Activated CD4-positive, alpha-beta T cell treated with anti-CD3 and anti-CD28 coated beads for 36 hours (primary cell): ENCODE results near the gene ARF3. TPM values are rescaled to one million over a fixed set of nuclear protein-coding genes. Genes with fewer than 3 reads are reported as not detected.
A peak's percentile ranks its signal among the peaks of the same experiment; 100 is the strongest.

Experiments
- ATAC-seq: fragments of 200-7000 bp; cut with Tn5 transposase; one replicate; pipeline ENCODE4 v1.10.0; 2021; ENCODE audit warnings: mild to moderate bottlenecking, moderate library complexity
- CTCF ChIA-PET: fragments of 350-600 bp; sonication (Branson Sonifier 250); formaldehyde crosslinking; loops from one replicate; lab custom pipeline; 2021; ENCODE audit warnings: antibody characterized with exemption; lab: Charles Lee
- POLR2A ChIA-PET: fragments of 350-600 bp; sonication (Branson Sonifier 250); formaldehyde crosslinking; loops from one replicate; lab custom pipeline; 2021; ENCODE audit warnings: antibody characterized with exemption, inconsistent platforms; lab: Charles Lee
- DNase-seq: peaks from one replicate; pipeline ENCODE4 v3.0.0-alpha.2; 2020
- H3K27ac Mint-ChIP-seq: one replicate; pipeline ENCODE4 v1.8.0; 2021; ENCODE audit warnings: mixed read lengths
- H3K27me3 Mint-ChIP-seq: one replicate; pipeline ENCODE4 v1.8.0; 2021; ENCODE audit warnings: mixed read lengths
- H3K36me3 Mint-ChIP-seq: one replicate; pipeline ENCODE4 v1.8.0; 2021; ENCODE audit warnings: low read depth, mixed read lengths
- H3K4me1 Mint-ChIP-seq: one replicate; pipeline ENCODE4 v1.8.0; 2021; ENCODE audit warnings: mixed read lengths
- H3K4me3 Mint-ChIP-seq: one replicate; pipeline ENCODE4 v1.8.0; 2021; ENCODE audit warnings: mild to moderate bottlenecking, moderate library complexity, mixed read lengths
- H3K9me3 Mint-ChIP-seq: one replicate; pipeline ENCODE4 v1.8.0; 2021; ENCODE audit warnings: low read depth, mixed read lengths
- intact Hi-C, 2 experiments: fragments of 100-400 bp; cut with DNase I in 1 of 2; cut with micrococcal nuclease in 1 of 2; formaldehyde crosslinking; loops; one replicate each; pipeline versions ENCODE4 v1.14.2 to v1.15.1; 2022 to 2024; cut with DNase I, micrococcal nuclease
- total RNA-seq, 2 experiments: library from RNA; stranded (reverse); gene quantifications; one replicate each; pipeline ENCODE4 v1.2.3, GENCODE V29; 2021

Gene ARF3
- 10 to 100 TPM; 84.7 to 96.1 TPM for total RNA-seq

DNA sequence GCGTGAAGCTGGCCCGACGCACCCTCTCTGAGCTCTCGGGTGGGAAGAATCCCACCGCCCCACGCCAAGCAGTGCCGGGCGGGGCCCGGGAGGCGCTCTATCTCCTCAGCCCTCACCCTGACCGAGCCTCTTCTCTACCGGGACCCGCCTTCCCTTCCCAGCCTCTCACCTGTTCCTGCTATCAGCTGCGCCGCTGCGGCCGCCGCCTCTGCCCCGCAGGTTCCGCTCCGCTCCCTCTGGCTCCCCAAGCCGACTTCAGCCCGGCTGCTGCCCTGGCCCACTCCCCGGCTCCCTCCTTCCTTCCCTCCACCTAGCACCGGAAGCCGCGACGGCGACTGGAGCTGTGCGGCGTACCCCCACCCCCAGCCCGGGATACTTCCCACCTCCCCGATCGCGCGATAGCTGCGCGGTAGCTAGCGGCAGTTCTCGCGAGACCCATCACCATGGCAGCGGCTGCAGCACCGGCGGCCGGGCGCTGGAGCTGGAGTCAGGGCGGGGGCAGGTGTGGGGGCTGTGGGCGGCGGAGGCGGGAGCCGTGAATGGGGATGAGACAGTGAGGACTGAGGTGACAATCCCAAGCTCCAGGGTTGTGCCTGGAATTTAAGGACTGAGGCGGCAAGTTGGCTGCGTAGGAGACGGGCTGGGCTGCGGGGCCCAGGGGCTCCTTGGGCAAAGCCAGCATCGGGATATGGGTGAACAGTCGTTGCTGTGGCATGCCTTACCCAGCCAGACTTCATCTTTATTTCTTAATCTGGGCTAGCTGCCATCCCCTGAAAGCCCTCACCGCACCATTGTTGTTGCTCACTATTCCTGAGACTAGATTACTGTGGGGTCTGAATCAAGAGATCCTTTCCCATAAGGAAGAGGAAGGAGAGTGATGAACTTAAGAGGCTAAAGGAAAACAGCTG lies at the start of gene ARF3:
Gene ARF3, minus strand, starts transcription at position 347 of the 908 bp plus-strand sequence. CDS start 16,392 bp downstream, outside the sequence.
- peaks cover 13% of the 10 kb centered on the region for H3K36me3 Mint-ChIP-seq
- H3K9me3 Mint-ChIP-seq = no peaks in the 10 kb centered on the region
- H3K4me3 Mint-ChIP-seq = peak within 1 kb of the TSS; percentile 92
- intact Hi-C loops = loop anchor here (1.0 to 5.0 kb wide), 11 partner anchors 20 to 800 kb away; partner anchors contain the start of genes ASB8 (in 1 of the 2), CCNT1 (in 1 of the 2), DDX23 (in 1 of the 2) and FKBP11 (in 1 of the 2)
- ChIA-PET CTCF (interaction anchor here (0.5 to 4.5 kb wide), 18 partner anchors 11 to 782 kb away, joined by 3 to 20 read pairs (median 4); partner anchors contain the start of genes DDN, DDX23, FKBP11 and WNT1), POLR2A (interaction anchor here (0.5 to 1.4 kb wide), 11 partner anchors 9 to 275 kb away, joined by 3 to 5 read pairs (median 3); partner anchors contain the start of genes FKBP11, KANSL2, RND1 and TUBA1A)
- no peaks in the 10 kb centered on the region for H3K27me3 Mint-ChIP-seq
- DNase-seq (peak; percentile 97), ATAC-seq (peak; percentile 99)
- H3K4me1 Mint-ChIP-seq = peaks cover 23% of the 10 kb centered on the region
- peak within 1 kb of the TSS; percentile 74 for H3K27ac Mint-ChIP-seq

DNA sequence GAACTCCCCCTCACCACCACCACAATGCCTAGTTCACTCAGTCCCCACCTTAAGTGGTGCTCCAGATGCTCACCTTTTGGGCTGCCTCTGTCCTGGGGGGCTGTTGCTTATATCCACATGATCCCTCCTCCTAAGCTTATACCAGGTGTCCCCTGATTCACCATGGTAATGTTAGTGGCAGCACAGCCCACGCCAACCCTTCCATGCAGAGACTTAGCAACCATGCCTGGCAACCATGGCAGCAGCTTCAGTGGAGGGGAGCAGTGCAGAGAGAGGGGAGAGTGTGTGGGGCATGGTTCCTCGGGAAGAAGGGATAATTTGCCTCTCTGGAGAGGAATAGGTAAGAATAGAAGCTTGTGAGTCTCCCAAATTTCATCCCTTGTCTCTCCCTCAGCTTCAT lies 43.1 kb upstream of the ARF3 start:
- CTCF ChIA-PET = interaction anchor here (0.6 to 13.4 kb wide), 21 partner anchors 8 to 181 kb away, joined by 3 to 246 read pairs (median 4); partner anchors contain the start of genes PRKAG1 and WNT1
- no peak for DNase-seq
- Mint-ChIP-seq H3K27me3 (peaks cover 37% of the 10 kb centered on the region), H3K4me3 (no peak overlapping the region), H3K9me3 (no peaks in the 10 kb centered on the region), H3K4me1 (peaks cover 22% of the 10 kb centered on the region), H3K27ac (no peak overlapping the region), H3K36me3 (peaks cover 43% of the 10 kb centered on the region)
- POLR2A ChIA-PET = interaction anchor here (1.0 kb wide), 2 partner anchors 14 to 64 kb away, joined by 3 read pairs; no protein-coding TSS in a partner anchor
- no peak for ATAC-seq
- intact Hi-C loops = no loop called here

DNA sequence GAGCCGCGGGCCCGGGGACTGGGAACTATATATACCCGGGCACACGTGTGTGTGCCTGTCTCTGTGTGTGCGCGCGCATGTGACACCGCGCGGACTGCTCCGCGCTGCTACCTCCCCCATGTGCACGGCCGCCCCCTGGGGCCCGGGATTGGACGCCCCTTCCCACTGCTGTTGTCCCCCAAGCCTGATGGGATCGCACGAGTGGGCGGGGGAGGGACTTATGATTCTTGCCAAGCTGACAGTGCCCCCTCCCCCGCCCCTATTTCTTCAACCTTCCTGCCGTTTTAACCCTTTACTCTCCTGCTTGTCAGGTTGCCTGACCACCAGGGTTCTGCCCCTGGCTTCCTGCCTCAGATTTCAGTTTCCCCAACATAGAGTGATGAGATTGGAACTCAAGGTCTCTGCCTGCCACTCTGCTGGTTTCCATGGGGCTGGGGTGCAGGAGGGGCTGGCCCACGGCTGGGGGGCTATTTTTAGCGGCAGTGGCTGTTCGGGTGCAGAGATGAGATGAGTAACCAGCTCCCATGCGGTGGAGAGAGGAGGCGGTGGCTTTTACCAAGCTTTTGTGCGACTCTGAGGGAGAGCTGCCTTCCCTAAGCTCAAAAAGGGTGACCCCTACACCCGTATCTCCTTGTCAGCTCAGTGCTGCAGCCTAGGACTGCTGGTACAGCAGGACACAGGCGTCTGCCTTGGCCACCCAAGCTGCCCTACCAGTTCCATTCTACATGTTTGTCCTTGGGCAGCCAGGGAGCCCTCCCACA lies 42.3 kb upstream of the ARF3 start, which contains the start of gene DDN:
Gene DDN, minus strand, starts transcription at position 5 of the 761 bp plus-strand sequence. CDS start 88 bp downstream, outside the sequence.
- H3K9me3 Mint-ChIP-seq = no peaks in the 10 kb centered on the region
- H3K36me3 Mint-ChIP-seq = peaks cover 35% of the 10 kb centered on the region
- intact Hi-C loops = loop anchor here (5.0 kb wide), 4 partner anchors 93 to 247 kb away; partner anchors contain the start of genes DDX23 (in 1 of the 2) and DHH (in 1 of the 2)
- peak; percentile 74 for DNase-seq
- peak; percentile 63 for ATAC-seq
- H3K27ac Mint-ChIP-seq = peak within 1 kb of the TSS; percentile 45
- peaks cover 26% of the 10 kb centered on the region for H3K4me1 Mint-ChIP-seq
- ChIA-PET CTCF (interaction anchor here (0.6 to 13.4 kb wide), 19 partner anchors 9 to 323 kb away, joined by 3 to 246 read pairs (median 4); partner anchors contain the start of genes PRKAG1, TROAP and WNT1), POLR2A (interaction anchor here (0.6 to 1.0 kb wide), 4 partner anchors 15 to 376 kb away, joined by 3 to 4 read pairs (median 4); partner anchors contain the start of gene DDX23)
- peaks cover 42% of the 10 kb centered on the region for H3K27me3 Mint-ChIP-seq
- peak within 1 kb of the TSS; percentile 48 for H3K4me3 Mint-ChIP-seq

DNA sequence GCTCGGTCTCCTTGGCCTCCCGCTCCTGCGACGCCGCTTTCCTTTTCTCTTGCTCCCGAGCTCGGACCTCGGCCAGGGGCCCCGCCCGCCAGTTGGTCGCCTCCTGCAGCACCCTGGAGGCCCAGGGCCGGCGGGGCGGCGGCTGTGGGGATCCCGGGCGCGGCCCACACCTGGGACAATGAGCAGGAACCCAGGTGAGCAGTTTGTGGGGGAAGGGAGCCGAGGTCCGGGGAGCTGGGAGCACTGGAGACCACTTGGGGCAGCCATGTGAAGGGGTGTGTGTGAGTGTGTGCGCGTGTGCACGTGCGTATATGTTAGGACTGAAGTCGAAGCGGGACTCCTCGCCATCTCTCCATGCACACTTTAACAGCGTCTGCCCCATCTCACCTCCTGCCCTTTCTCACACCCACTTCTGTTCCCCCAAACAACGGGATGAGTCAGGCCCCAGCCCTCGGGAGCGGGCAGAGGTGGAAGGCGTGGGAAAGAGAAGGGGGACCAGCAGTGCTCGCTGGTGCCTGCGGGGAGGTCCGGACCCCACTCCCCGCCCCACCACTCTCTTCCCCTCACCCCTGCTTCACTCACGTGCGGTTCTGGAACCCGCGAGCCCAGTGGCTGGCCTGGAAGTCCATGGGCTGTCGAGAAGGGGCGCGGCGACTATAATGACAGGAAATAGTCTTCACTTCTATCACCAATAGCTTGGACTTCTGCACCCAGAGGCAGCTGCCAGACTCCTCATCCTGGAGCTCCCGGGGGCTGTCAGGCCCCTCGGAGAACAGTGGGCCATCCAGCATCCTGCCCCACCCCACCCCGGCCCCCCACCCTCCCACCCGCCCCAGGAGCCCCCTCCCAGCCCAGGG lies 41.4 kb upstream of the ARF3 start:
- ChIA-PET CTCF (interaction anchor here (0.6 to 13.4 kb wide), 24 partner anchors 8 to 874 kb away, joined by 3 to 246 read pairs (median 5); partner anchors contain the start of genes ARF3, DDX23, PRKAG1 and TROAP), POLR2A (interaction anchor here (0.6 kb wide), 3 partner anchors 21 to 377 kb away, joined by 4 to 5 read pairs (median 4); partner anchors contain the start of gene DDX23)
- intact Hi-C loops = loop anchor here (1.0 to 5.0 kb wide), 5 partner anchors 21 to 246 kb away; partner anchors contain the start of genes DDX23 (in 1 of the 2) and DHH (in 1 of the 2)
- Mint-ChIP-seq H3K36me3 (peaks cover 30% of the 10 kb centered on the region), H3K27ac (no peak overlapping the region), H3K27me3 (peaks cover 48% of the 10 kb centered on the region), H3K4me1 (peaks cover 26% of the 10 kb centered on the region), H3K4me3 (peak overlapping the region; percentile 48), H3K9me3 (no peaks in the 10 kb centered on the region)
- ATAC-seq (peak; percentile 31), DNase-seq (peak; percentile 50)

DNA sequence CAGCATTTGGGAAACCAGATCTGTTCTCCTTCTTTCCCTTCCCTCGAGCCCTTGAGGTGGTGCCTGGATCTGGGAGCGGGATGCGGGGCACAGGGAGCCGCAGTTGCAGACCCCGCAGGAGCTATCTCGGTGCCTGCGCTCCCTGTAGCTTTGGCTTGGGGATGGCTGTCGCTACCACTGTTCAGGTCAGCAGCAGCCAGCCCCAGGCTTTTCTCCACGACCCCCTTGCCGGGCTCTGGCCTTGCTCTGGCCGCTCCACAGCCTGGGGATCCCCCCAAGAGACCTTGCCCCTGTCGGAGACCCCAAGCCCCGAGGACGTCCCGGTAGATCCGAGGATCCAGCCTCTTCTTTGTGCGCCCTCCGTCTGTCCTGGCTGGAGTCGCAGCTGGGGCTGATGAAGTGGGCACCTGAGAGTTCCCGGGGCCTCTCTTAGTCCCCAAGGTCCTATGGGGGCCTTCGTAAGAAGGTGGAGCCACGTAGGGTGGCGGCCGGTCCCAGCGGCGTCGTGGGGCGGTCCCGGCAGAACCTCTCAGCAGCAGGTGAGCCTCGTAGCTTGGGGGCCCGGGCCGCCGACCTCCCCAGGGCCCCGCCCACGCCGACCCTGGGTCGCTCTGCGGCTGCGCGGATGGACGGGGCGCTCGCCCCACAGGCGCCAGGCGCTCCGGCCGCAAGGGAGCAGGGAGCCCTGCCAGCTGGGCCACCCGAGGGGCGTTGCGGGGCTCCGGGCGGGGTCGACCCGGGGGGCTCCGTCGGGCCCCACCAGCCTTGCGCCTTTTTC lies 40.6 kb upstream of the ARF3 start:
- H3K36me3 Mint-ChIP-seq = peaks cover 24% of the 10 kb centered on the region
- ChIA-PET POLR2A (no interaction called here), CTCF (interaction anchor here (0.6 to 13.4 kb wide), 27 partner anchors 9 to 517 kb away, joined by 3 to 246 read pairs (median 4); partner anchors contain the start of genes ARF3, DDX23, PRKAG1 and RHEBL1)
- DNase-seq (peak; percentile 51), ATAC-seq (no peak)
- no peaks in the 10 kb centered on the region for H3K9me3 Mint-ChIP-seq
- H3K27me3 Mint-ChIP-seq = peaks cover 53% of the 10 kb centered on the region
- peak overlapping the region; percentile 14 for H3K4me3 Mint-ChIP-seq
- peaks cover 26% of the 10 kb centered on the region for H3K4me1 Mint-ChIP-seq
- intact Hi-C loops = loop anchor here (1.0 to 5.0 kb wide), 7 partner anchors 21 to 246 kb away; partner anchors contain the start of genes DDX23 (in 1 of the 2), DHH (in 1 of the 2) and PRKAG1 (in 1 of the 2)
- H3K27ac Mint-ChIP-seq = no peak overlapping the region

DNA sequence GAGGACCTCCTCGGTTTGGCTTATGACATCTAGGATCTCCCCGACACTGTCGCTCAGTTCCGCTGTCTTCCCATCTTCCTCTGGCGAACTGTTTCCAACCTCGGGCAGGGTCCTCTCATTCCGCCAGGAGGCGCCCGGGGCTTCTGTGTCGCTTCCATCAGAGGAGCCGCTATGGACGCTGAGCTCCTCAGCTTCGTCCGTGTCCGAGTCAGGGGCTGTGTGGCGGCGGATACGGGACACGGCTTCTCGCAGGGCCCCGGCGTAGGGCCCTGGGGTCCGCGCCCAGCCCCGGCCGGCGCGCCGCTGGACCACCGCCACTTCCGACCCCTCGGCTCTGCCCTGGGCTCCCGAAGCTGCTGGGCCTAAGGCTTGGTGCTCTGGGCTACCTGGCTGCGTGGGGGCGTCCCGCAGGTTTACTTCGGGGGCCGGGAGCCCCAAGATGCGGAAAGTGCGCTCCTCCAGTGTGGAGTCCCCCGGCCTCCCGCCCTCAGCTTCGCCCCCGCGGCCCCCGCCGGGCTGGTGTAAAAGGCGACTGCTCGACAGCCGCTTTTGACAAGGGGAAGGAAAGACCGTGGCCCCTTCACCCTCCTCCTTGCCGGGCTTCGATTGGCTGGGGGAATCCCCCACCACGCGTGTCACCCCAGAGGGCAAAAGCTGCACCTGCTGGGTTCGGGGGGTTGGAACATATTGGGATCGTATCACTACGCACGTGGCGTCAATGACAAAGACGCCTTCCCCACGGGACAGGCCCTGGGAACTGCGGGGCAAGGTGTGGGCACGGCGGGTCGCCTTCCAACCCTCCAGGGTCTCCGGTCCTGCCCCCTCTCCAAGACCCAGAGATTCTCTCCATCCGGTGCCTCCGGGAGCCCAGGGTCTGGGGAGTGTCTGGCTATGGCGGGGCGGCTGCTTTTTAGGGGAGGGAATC lies 39.8 kb upstream of the ARF3 start:
- H3K4me3 Mint-ChIP-seq = peak overlapping the region; percentile 14
- H3K36me3 Mint-ChIP-seq = peaks cover 15% of the 10 kb centered on the region
- DNase-seq = peak; percentile 84
- peaks cover 26% of the 10 kb centered on the region for H3K4me1 Mint-ChIP-seq
- H3K27me3 Mint-ChIP-seq = peaks cover 52% of the 10 kb centered on the region
- ChIA-PET POLR2A (interaction anchor here (0.7 to 0.8 kb wide), 2 partner anchors 17 to 315 kb away, joined by 3 to 4 read pairs; partner anchors contain the start of gene KANSL2), CTCF (interaction anchor here (0.6 to 13.4 kb wide), 33 partner anchors 9 to 518 kb away, joined by 3 to 246 read pairs (median 4); partner anchors contain the start of genes ARF3, DDX23, PRKAG1 and RHEBL1)
- H3K27ac Mint-ChIP-seq = no peak overlapping the region
- no peaks in the 10 kb centered on the region for H3K9me3 Mint-ChIP-seq
- intact Hi-C loops = loop anchor here (1.0 to 5.0 kb wide), 8 partner anchors 21 to 245 kb away; partner anchors contain the start of genes PRKAG1 (in 2 of the 2), DDX23 (in 1 of the 2) and DHH (in 1 of the 2)
- ATAC-seq = peak; percentile 60

DNA sequence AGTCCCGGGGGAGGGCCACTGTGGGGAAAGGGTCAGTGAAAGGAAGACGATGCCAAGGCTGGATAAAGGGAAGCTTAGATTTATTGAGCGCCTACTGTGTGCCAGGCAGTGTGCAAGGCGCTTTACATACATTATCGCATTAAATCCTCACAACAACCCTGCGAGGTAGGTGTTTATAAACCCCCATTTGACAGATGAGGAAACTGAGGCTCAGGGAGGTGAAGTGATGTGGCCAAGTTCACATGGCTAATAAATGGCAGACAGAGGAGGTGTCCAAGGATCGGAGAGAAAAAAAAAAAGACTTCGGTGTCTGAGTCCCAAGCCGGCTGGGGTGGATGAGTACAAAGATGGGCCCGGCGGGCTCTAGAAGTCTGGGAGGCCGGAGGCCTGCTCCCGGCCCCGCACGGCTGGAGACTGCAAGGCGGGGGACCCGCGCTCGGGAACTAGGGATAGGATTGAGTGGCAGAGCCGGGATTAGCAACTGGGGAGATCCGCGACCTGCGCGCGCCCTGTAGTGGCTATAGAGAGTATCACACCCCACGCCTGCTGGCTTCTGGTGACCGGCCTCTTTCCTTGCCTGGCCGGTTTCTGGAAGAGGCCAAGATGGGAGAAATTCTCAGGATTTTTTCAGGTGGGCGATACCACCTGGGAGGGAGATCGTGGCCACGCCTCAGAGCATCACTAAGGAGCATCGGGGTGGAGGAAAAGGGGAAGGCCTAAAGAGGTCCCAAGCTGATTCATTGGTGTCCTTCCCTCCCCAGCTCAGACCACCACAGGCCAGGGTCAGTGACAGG lies 38.0 kb upstream of the ARF3 start:
- Mint-ChIP-seq H3K27ac (no peak overlapping the region), H3K9me3 (no peaks in the 10 kb centered on the region), H3K27me3 (peaks cover 52% of the 10 kb centered on the region), H3K36me3 (peaks cover 3% of the 10 kb centered on the region), H3K4me3 (no peak overlapping the region), H3K4me1 (peaks cover 26% of the 10 kb centered on the region)
- peak; percentile 13 for ATAC-seq
- POLR2A ChIA-PET = no interaction called here
- intact Hi-C loops = loop anchor here (1.0 to 5.0 kb wide), 6 partner anchors 15 to 243 kb away; partner anchors contain the start of genes DDX23 (in 2 of the 2) and DHH (in 1 of the 2)
- peak; percentile 77 for DNase-seq
- CTCF ChIA-PET = interaction anchor here (0.5 to 13.4 kb wide), 12 partner anchors 12 to 680 kb away, joined by 3 to 246 read pairs (median 6); partner anchors contain the start of genes ARF3, PRKAG1, RHEBL1 and WNT1
